K562 (cell line): ENCODE measurements around the gene ANKRD13C. TPM values are rescaled to one million over a fixed set of nuclear protein-coding genes. Genes with fewer than 3 reads are reported as not detected.
A peak's percentile ranks its signal among the peaks of the same experiment; 100 is the strongest.

ENCODE experiments used
- ARID3B ChIP-seq: fragments of 250-450 bp; sonication (Bioruptor Pico); IDR thresholded peaks from 2 replicates; pipeline ENCODE4 v1.4.0; 2020; ENCODE audit warnings: borderline replicate concordance
- ARNT ChIP-seq, 2 experiments: fragments of 450-650 bp; IDR thresholded peaks; 2 replicates each; pipeline ENCODE4 v1.6.1; 2016; ENCODE audit warnings: mild to moderate bottlenecking in 1 of 2
- CBFA2T2 ChIP-seq: fragments of 450-650 bp; conservative IDR thresholded peaks from 2 replicates; pipeline ENCODE4 v1.6.1; 2017; ENCODE audit warnings: mild to moderate bottlenecking
- CREM ChIP-seq: IDR thresholded peaks from 2 replicates; pipeline ENCODE4 v1.6.1; 2014; ENCODE audit warnings: antibody characterized with exemption, low read depth
- E2F3 ChIP-seq: fragments of 250-450 bp; sonication (Bioruptor Pico); IDR thresholded peaks from 2 replicates; pipeline ENCODE4 v1.4.0; 2020; ENCODE audit warnings: mild to moderate bottlenecking
- EP400 ChIP-seq: fragments of 450-650 bp; IDR thresholded peaks from 2 replicates; pipeline ENCODE4 v1.6.1; 2017; ENCODE audit warnings: antibody characterized with exemption, mild to moderate bottlenecking, moderate library complexity
- KLF13 ChIP-seq: fragments of 450-650 bp; IDR thresholded peaks from 2 replicates; pipeline ENCODE4 v1.6.1; 2016; ENCODE audit warnings: missing genetic modification characterization, low read depth, mild to moderate bottlenecking, missing compliant biosample characterization, moderate library complexity, borderline replicate concordance
- NRF1 ChIP-seq, 2 experiments: fragments of 450-650 bp; IDR thresholded peaks in 1 of 2; conservative IDR thresholded peaks in 1 of 2; 2 replicates each; pipeline ENCODE4 v1.6.1; 2014; ENCODE audit warnings: mild to moderate bottlenecking in 2 of 2
- POU5F1 ChIP-seq: fragments of 150-350 bp; IDR thresholded peaks from 2 replicates; pipeline ENCODE4 v1.6.1; 2014; ENCODE audit warnings: borderline replicate concordance, low read length, low read depth, mild to moderate bottlenecking; ENCODE audit not compliant: partially characterized antibody
- PRDM10 ChIP-seq: fragments of 450-650 bp; IDR thresholded peaks from 2 replicates; pipeline ENCODE4 v1.6.1; 2018; ENCODE audit not compliant: partially characterized antibody
- RBM39 ChIP-seq: fragments of 200-400 bp; formaldehyde crosslinking; optimal IDR thresholded peaks from 2 replicates; pipeline ENCODE3; 2018; ENCODE audit warnings: low read depth, low read length
- RHOXF2B ChIP-seq: fragments of 250-450 bp; sonication (Bioruptor Pico); conservative IDR thresholded peaks from 2 replicates; pipeline ENCODE4 v1.5.1; 2021
- ZBTB7A ChIP-seq: IDR thresholded peaks from 2 replicates; pipeline ENCODE4 v1.6.1; 2011; ENCODE audit warnings: low read depth, mild to moderate bottlenecking, low read length, moderate library complexity, borderline replicate concordance; ENCODE audit not compliant: control insufficient read depth
- ZNF324 ChIP-seq: fragments of 250-450 bp; sonication (Bioruptor Pico); IDR thresholded peaks from 2 replicates; pipeline ENCODE4 v1.4.0; 2020; ENCODE audit warnings: mild to moderate bottlenecking
- ZNF639 ChIP-seq, 2 experiments: fragments of 200-800 bp in 1 of 2; sonication (Bioruptor generic) in 1 of 2; sonication (generic) in 1 of 2; formaldehyde crosslinking in 1 of 2; IDR thresholded peaks in 1 of 2; conservative IDR thresholded peaks in 1 of 2; 2 replicates each; pipeline versions ENCODE4 v1.5.0 to v1.6.1; 2016 to 2020; ENCODE audit warnings: missing compliant biosample characterization in 1 of 2, missing genetic modification characterization in 1 of 2, missing genetic modification reagents in 1 of 2
- polyA plus RNA-seq, 8 experiments: library from polyadenylated mRNA; depleted of rRNA in 4 of 8; stranded (reverse) in 5 of 8; unstranded in 3 of 8; fragments of >200 nt; fragmentation: Nextera tagmentation in 2 of 8; fragmentation: Illumina TruSeq in 1 of 8; extraction: Ambion mirVana in 2 of 8; extraction: Trizol in 1 of 8; gene quantifications; 2 replicates each; pipeline versions ENCODE4 v1.2.1 to v1.2.3, GENCODE V29; 2011 to 2014; ENCODE audit warnings: inconsistent platforms in 1 of 8, missing spikeins in 1 of 8
- total RNA-seq, 7 experiments: library from RNA; depleted of rRNA in 6 of 7; stranded (reverse); fragments of >200 nt in 6 of 7; fragmentation: Illumina TruSeq in 2 of 7; extraction: Trizol in 2 of 7; gene quantifications; 2 replicates each; pipeline versions ENCODE4 v1.2.1 to v1.2.3, GENCODE V29; 2011 to 2021; ENCODE audit warnings: low replicate concordance in 1 of 7
- TF ChIP-seq, protein P1 (sequence below): fragments of 450-650 bp; formaldehyde crosslinking; IDR thresholded peaks from 2 replicates; pipeline ENCODE4 v1.4.0; 2022; ENCODE audit warnings: mild to moderate bottlenecking, moderate library complexity
- TF ChIP-seq, protein P2 (sequence below): fragments of 450-650 bp; formaldehyde crosslinking; IDR thresholded peaks from 2 replicates; pipeline ENCODE4 v1.4.0; 2020; ENCODE audit warnings: mild to moderate bottlenecking

Gene ANKRD13C
- total and polyA plus RNA-seq, 9 of the 15 experiments (the other 6 are each of a cell fraction or from before 2014, with no cell fraction given): 3.4 to 22.8 (median 12.5) TPM

DNA sequence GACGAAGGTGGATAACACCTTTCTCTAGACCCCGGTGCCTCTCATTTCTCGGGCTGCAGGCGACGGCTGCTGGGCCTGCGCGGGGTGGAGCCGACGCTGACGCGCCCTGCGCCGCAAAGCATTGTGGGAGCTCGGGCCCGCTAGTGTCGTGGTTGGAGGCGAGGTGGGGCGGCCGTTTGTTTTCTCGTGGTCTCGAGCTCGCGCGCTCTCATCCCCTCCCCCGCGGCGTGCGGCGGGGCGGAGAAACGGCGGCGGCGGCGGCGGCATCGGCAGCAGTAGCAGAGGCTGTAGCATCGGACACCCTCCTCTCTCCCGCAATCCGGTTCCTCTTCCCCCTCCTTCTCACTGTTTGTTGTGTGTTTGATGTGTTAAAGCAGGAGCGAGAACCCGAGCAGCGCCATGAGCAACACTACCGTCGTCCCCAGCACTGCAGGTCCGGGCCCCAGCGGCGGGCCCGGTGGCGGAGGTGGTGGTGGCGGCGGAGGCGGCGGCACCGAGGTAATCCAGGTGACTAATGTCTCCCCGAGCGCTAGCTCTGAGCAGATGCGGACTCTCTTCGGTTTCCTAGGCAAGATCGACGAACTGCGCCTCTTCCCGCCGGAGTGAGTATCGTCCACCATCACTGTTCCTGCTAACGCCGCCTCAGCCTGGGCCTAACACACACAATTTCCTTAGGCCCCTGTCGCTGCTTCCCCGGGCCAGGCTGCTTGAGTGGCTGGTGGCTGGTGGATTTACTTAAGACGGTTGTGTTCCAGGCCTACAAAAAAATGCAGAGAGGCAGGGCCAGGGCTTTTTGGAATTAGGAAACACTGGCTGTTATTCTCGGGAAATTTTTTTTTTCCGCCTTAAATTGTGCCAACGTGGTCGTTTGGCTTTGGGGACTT is 133.0 kb downstream of the ANKRD13C start, which contains the start of gene SRSF11 (continued):
- no peak for TF ChIP-seq PRDM10
- TF ChIP-seq ZNF639 (CRISPR knock-in tag; conservative IDR thresholded peaks at IDR 0.05 in 1 of 2, IDR thresholded peaks at IDR 0.05 in 1 of 2): peak in 1 of 2 experiments; percentile 96; a peak in 2 of 4 replicates
- TF ChIP-seq CREM: peak; percentile 90
- TF ChIP-seq, protein P1, sequence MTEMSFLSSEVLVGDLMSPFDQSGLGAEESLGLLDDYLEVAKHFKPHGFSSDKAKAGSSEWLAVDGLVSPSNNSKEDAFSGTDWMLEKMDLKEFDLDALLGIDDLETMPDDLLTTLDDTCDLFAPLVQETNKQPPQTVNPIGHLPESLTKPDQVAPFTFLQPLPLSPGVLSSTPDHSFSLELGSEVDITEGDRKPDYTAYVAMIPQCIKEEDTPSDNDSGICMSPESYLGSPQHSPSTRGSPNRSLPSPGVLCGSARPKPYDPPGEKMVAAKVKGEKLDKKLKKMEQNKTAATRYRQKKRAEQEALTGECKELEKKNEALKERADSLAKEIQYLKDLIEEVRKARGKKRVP (CRISPR knock-in tag): no peak
- peak; percentile 46; the same call in 1 of the 2 replicates for TF ChIP-seq ZBTB7A
- TF ChIP-seq E2F3: no peak
- TF ChIP-seq CBFA2T2: no peak
- TF ChIP-seq RHOXF2B: no peak
- no peak for TF ChIP-seq RBM39
- peak; percentile 93 for TF ChIP-seq EP400
- TF ChIP-seq NRF1 (conservative IDR thresholded peaks at IDR 0.05 in 1 of 2, IDR thresholded peaks at IDR 0.05 in 1 of 2): peak; percentile 96 to 97
- no peak for TF ChIP-seq ARID3B
- no peak for TF ChIP-seq POU5F1
- peak; percentile 63; the same call in 1 of the 2 replicates for TF ChIP-seq KLF13 (tag)
- no peak for TF ChIP-seq ZNF324 (CRISPR knock-in tag)
- no peak for TF ChIP-seq ARNT (IDR thresholded peaks at IDR 0.05)
- TF ChIP-seq, protein P2, sequence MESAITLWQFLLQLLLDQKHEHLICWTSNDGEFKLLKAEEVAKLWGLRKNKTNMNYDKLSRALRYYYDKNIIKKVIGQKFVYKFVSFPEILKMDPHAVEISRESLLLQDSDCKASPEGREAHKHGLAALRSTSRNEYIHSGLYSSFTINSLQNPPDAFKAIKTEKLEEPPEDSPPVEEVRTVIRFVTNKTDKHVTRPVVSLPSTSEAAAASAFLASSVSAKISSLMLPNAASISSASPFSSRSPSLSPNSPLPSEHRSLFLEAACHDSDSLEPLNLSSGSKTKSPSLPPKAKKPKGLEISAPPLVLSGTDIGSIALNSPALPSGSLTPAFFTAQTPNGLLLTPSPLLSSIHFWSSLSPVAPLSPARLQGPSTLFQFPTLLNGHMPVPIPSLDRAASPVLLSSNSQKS (CRISPR knock-in tag): no peak
